ENCODE results near the gene HS3ST1. TPM values are rescaled to one million over a fixed set of nuclear protein-coding genes. Genes with fewer than 3 reads are reported as not detected.

HS3ST1 gene
- total RNA-seq, 4 donors from 2014 or later, result 3.1 to 12.5 (median 5.4) TPM

DNA sequence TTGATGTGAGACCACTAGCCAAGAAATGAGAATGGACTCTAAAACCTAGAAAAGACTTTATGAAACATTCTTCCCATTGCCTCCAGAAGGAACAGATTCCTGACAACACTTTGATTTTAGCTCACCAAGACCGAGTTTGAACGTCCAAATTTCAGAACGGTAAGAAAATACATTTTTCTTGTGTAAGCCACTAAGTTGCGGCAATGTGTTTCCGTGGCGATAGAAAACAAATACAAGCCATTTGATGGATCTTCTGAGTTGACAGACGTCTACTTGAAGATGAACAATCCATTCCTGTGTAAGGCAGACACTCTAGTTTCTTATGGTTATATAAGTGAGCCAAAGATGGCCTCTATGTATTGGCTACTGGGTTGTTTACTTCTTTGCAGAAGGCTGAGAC, 52.5 kb downstream of the HS3ST1 start:
- Histone ChIP-seq H3K9me3 (no peaks in the 10 kb centered on the region), H3K4me3 (no peak overlapping the region), H3K4me1 (no peaks in the 10 kb centered on the region), H3K36me3 (no peaks in the 10 kb centered on the region), H3K27ac (replicated peaks in 1 of 4) (no peak overlapping the region), H3K27me3 (no peaks in the 10 kb centered on the region)
- TF ChIP-seq, protein P1, sequence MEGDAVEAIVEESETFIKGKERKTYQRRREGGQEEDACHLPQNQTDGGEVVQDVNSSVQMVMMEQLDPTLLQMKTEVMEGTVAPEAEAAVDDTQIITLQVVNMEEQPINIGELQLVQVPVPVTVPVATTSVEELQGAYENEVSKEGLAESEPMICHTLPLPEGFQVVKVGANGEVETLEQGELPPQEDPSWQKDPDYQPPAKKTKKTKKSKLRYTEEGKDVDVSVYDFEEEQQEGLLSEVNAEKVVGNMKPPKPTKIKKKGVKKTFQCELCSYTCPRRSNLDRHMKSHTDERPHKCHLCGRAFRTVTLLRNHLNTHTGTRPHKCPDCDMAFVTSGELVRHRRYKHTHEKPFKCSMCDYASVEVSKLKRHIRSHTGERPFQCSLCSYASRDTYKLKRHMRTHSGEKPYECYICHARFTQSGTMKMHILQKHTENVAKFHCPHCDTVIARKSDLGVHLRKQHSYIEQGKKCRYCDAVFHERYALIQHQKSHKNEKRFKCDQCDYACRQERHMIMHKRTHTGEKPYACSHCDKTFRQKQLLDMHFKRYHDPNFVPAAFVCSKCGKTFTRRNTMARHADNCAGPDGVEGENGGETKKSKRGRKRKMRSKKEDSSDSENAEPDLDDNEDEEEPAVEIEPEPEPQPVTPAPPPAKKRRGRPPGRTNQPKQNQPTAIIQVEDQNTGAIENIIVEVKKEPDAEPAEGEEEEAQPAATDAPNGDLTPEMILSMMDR (IDR thresholded peaks at IDR 0.05), result no peak
- TF ChIP-seq EP300 (IDR thresholded peaks at IDR 0.05), result no peak
- TF ChIP-seq POLR2A (IDR thresholded peaks at IDR 0.05; ENCODE audit: low read depth), result no peak
- TF ChIP-seq POLR2AphosphoS5 (IDR thresholded peaks at IDR 0.05), result no peak
- no peak for DNase-seq (ENCODE audit: extremely low spot score)
- WGBS, result 72% methylated on average over 7 of the region's 7 CpGs
- intact Hi-C loops (cut with DNase I), result no loop called here

- Histone ChIP-seq H3K36me3 (no peaks in the 10 kb centered on the region), H3K27ac (replicated peaks in 1 of 4) (no peak overlapping the region), H3K4me1 (peaks cover 0 to 20% (median 16%) of the 10 kb centered on the region in 4 donors), H3K4me3 (no peak overlapping the region), H3K9me3 (peaks cover 0 to 8% (median 0%) of the 10 kb centered on the region in 4 donors), H3K27me3 (peaks cover 0 to 17% (median 3%) of the 10 kb centered on the region in 4 donors)
- WGBS, result 35% methylated on average over 23 of the region's 53 CpGs
- no peak for DNase-seq (ENCODE audit: extremely low spot score)
- TF ChIP-seq POLR2AphosphoS5 (IDR thresholded peaks at IDR 0.05) (no peak), POLR2A (IDR thresholded peaks at IDR 0.05; ENCODE audit: low read depth) (no peak), EP300 (IDR thresholded peaks at IDR 0.05) (no peak)
- TF ChIP-seq, protein P1 (IDR thresholded peaks at IDR 0.05), result no peak
- intact Hi-C loops (cut with DNase I), result no loop called here
These were observed 60.0 kb downstream of the HS3ST1 start for GRCh38 chr4:11368701-11369115.

GRCh38 chr4:11367371-11367770, 61.3 kb downstream of the HS3ST1 start:
- Histone ChIP-seq H3K4me3 (no peak overlapping the region), H3K27ac (replicated peaks in 1 of 4) (peak overlapping the region in 2 of 4 donors; percentile 41 to 53)

DNA sequence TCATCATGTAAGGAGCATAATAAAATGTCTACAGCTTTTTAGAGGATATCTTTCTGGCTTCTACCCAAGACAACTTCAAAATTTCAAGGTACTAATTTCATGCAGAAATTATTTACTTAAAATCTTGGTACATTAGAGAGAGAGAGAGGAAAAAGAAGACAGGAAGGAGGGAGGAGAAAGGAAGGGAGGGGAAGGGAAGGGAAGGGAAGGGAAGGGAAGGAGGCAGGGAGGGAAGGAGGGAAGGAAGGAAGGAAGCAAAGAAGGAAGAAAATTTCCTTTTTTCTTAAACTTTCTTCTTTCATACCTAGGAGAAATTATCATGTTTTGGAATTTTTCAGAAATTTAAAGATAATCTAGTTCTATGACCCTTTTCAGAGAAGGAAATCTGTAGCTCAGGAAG, 61.8 kb downstream of the HS3ST1 start:
- no peak for TF ChIP-seq POLR2A (IDR thresholded peaks at IDR 0.05; ENCODE audit: low read depth)
- TF ChIP-seq POLR2AphosphoS5 (IDR thresholded peaks at IDR 0.05), result no peak
- TF ChIP-seq EP300 (IDR thresholded peaks at IDR 0.05), result no peak
- TF ChIP-seq, protein P1 (IDR thresholded peaks at IDR 0.05), result no peak
- Histone ChIP-seq H3K9me3 (peaks cover 0 to 8% (median 0%) of the 10 kb centered on the region in 4 donors), H3K27me3 (peaks cover 0 to 17% (median 3%) of the 10 kb centered on the region in 4 donors), H3K36me3 (no peaks in the 10 kb centered on the region), H3K4me1 (peaks cover 0 to 20% (median 16%) of the 10 kb centered on the region in 4 donors), H3K4me3 (no peak overlapping the region), H3K27ac (replicated peaks in 1 of 4) (peak overlapping the region in 2 of 4 donors; percentile 41 to 53)
- intact Hi-C loops (cut with DNase I), result no loop called here
- no peak for DNase-seq (ENCODE audit: extremely low spot score)

More at GRCh38 chr4:11367371-11367770, 61.3 kb downstream of the HS3ST1 start:
- 16% methylated on average over 4 of the region's 4 CpGs for WGBS
- Histone ChIP-seq H3K27me3 (peaks cover 0 to 17% (median 3%) of the 10 kb centered on the region in 4 donors), H3K36me3 (no peaks in the 10 kb centered on the region), H3K9me3 (peaks cover 0 to 8% (median 0%) of the 10 kb centered on the region in 4 donors), H3K4me1 (peaks cover 0 to 20% (median 16%) of the 10 kb centered on the region in 4 donors)
- DNase-seq (ENCODE audit: extremely low spot score), result peak; percentile 96
- TF ChIP-seq POLR2AphosphoS5 (IDR thresholded peaks at IDR 0.05), result peak; percentile 45 to 48
- no peak for TF ChIP-seq POLR2A (IDR thresholded peaks at IDR 0.05; ENCODE audit: low read depth)
- no peak for TF ChIP-seq EP300 (IDR thresholded peaks at IDR 0.05)
- intact Hi-C loops (cut with DNase I), result no loop called here

DNA sequence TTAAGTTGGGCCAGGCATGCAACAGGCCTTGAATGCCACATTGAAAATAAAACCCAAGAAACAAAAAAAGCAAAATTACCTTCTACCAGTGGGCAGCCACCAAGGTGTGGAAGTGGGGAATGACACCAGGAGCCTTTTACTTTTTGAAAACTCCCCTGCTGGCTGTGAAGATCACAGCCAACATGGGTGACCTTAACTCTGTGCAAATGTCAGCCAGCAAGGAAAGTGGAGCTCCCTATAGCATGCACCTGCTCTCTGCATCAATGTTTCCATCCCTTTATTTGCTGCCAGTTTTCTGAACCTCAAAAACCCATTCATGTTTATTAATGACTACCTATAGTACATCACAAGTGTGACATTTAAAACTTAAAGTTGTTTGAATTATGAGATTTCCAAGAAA, 63.7 kb downstream of the HS3ST1 start:
- no peak overlapping the region for H3K27ac ChIP-seq (replicated peaks in 1 of 4)
- no peak overlapping the region for H3K4me3 ChIP-seq
- TF ChIP-seq, protein P1 (IDR thresholded peaks at IDR 0.05), result no peak
- TF ChIP-seq EP300 (IDR thresholded peaks at IDR 0.05), result no peak
- H3K27me3 ChIP-seq, result peaks cover 0 to 17% (median 3%) of the 10 kb centered on the region in 4 donors
- DNase-seq (ENCODE audit: extremely low spot score), result no peak
- no peaks in the 10 kb centered on the region for H3K36me3 ChIP-seq
- intact Hi-C loops (cut with DNase I), result no loop called here
- peaks cover 0 to 20% (median 16%) of the 10 kb centered on the region in 4 donors for H3K4me1 ChIP-seq
- peaks cover 0 to 8% (median 0%) of the 10 kb centered on the region in 4 donors for H3K9me3 ChIP-seq

Measured in esophagus muscularis mucosa (tissue), 4 donors.